Mononuclear cell (primary cell): ENCODE results near the gene MYO9A. TPM values are rescaled to one million over a fixed set of nuclear protein-coding genes. Genes with fewer than 3 reads are reported as not detected.

Experiments used
- H3K27me3 ChIP-seq: 2 replicates; pipeline ENCODE4 v1.6.0; 2011; ENCODE audit warnings: low read length, control low read depth; ENCODE audit not compliant: insufficient read depth
- H3K4me1 ChIP-seq: 2 replicates; pipeline ENCODE4 v1.5.1; 2011; ENCODE audit warnings: mild to moderate bottlenecking, low read length, control low read depth; ENCODE audit not compliant: insufficient read depth
- H3K4me3 ChIP-seq: 2 replicates; pipeline ENCODE4 v1.5.1; 2011; ENCODE audit warnings: mild to moderate bottlenecking, low read length, moderate library complexity
- H3K9me3 ChIP-seq: 2 replicates; pipeline ENCODE4 v1.5.1; 2011; ENCODE audit warnings: low read depth, mild to moderate bottlenecking, control low read depth, low read length
- total RNA-seq: library from RNA; depleted of rRNA; stranded (reverse); fragments of >200 nt; gene quantifications from one replicate; pipeline ENCODE4 v1.2.3, GENCODE V29; 2012

The MYO9A gene
- total RNA-seq, 1 donor, result 25.3 TPM

GRCh38 chr15:71804695-71805470 is 313.1 kb downstream of the MYO9A start:
- Histone ChIP-seq H3K27me3 (no peaks in the 10 kb centered on the region), H3K9me3 (no peaks in the 10 kb centered on the region), H3K4me1 (no peaks in the 10 kb centered on the region), H3K4me3 (no peak overlapping the region)

- Histone ChIP-seq H3K4me1 (no peaks in the 10 kb centered on the region), H3K9me3 (no peaks in the 10 kb centered on the region), H3K27me3 (no peaks in the 10 kb centered on the region), H3K4me3 (no peak overlapping the region)
These were observed 313.7 kb downstream of the MYO9A start for GRCh38 chr15:71804226-71804625.

DNA sequence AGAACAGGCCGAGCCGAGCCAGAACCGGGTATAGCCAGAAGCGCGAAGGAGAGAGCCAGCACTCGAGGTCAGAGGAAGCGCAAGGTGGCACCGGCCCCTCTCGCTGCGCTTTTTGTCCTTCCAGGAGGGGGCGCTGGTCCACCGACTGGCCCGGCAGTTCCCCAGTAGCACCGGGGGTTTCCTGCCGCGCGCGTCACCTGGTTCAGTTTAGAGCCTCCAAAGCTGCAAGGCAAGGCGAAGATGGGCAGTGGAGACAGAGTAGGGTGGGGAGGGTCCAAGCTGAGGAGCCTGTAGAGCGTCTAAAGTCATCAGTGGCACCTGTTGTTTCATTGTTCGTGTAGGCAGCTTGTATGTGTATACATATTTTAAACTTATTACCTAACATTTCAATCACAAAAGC is 315.2 kb downstream of the MYO9A start:
- Histone ChIP-seq H3K27me3 (no peaks in the 10 kb centered on the region), H3K9me3 (no peaks in the 10 kb centered on the region)

DNA sequence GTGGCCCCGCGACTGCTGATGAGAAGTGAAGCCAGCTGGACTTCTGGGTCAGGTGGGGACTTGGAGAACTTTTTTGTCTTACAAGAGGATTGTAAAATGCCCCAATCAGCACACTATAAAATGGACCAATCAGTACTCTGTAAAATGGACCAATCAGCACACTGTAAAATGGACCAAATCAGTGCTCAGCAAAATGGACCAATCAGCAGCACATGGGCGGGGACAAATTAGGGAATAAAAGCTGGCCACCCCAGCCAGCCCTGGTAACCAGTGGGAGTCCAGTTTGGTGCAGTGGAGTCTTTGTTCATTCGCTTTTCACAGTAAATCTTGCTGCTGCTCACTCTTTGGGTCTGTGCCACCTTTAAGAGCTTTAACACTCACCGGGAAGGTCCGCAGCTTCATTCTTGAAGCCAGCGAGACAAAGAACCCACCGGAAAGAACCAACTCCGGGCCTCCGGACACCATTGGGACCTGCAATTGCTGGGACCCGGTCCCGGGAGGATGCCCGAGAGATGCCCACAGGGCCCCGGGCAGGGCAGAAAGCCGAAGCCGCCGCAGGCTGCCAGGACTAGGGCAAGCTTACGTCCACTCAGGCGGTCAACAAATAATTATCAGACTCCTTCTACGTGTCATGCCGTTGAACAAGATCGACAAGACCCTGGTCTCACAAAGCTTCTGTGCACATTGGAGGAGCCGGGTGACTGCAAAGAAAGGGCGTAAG is 315.9 kb downstream of the MYO9A start:
- Histone ChIP-seq H3K4me1 (no peaks in the 10 kb centered on the region), H3K4me3 (no peak overlapping the region), H3K9me3 (no peaks in the 10 kb centered on the region), H3K27me3 (no peaks in the 10 kb centered on the region)

More for the DNA sequence above, 315.2 kb downstream of the MYO9A start:
- Histone ChIP-seq H3K4me3 (no peak overlapping the region), H3K4me1 (no peaks in the 10 kb centered on the region)

DNA sequence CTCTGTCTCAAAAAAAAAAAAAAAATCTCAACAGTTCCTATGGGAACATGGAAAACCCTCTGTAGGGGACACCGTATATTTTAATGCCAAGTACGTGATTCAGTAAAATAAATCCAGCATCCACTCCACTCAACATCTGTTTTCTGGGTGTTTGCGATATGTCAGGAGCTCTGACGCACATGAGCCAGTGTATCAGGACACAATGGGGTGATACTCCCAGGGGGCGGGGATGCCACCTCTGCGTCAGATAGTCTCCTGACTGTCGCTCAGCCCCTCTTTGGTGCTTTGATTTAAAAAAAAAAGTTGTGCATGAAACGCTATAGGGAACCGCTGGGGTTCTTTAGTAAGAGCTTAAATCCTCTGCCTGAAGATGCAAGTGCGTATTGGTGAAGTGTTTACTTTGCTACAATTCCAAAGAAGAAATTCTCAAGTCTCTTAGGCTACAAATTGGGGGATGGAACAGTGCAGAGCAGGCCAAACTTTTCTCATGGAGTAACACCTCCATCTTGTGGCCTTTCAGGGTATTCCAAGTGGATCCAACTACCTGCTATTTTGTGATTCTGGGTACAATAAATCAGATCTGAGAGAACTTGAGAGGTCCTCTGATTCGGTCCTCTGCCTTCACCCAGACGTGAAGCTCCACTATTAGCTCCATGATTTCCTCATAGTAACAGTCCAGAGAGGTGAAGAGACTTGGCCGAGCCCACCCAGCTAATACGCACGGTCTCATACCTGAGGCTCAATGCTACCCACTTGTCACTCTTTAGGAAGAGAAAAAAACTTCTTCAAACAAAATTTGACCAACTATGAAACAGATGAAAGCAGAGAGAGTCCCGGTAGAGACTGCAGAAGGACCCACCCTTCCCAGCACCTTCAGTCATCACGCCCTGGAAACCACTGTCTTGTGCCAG is 316.9 kb downstream of the MYO9A start:
- H3K9me3 ChIP-seq, result no peaks in the 10 kb centered on the region

GRCh38 chr15:71800190-71800589 is 317.8 kb downstream of the MYO9A start:
- Histone ChIP-seq H3K4me1 (no peaks in the 10 kb centered on the region), H3K27me3 (no peaks in the 10 kb centered on the region), H3K9me3 (no peaks in the 10 kb centered on the region), H3K4me3 (no peak overlapping the region)

More for the DNA sequence above, 316.9 kb downstream of the MYO9A start:
- Histone ChIP-seq H3K4me1 (no peaks in the 10 kb centered on the region), H3K4me3 (no peak overlapping the region), H3K27me3 (no peaks in the 10 kb centered on the region)

DNA sequence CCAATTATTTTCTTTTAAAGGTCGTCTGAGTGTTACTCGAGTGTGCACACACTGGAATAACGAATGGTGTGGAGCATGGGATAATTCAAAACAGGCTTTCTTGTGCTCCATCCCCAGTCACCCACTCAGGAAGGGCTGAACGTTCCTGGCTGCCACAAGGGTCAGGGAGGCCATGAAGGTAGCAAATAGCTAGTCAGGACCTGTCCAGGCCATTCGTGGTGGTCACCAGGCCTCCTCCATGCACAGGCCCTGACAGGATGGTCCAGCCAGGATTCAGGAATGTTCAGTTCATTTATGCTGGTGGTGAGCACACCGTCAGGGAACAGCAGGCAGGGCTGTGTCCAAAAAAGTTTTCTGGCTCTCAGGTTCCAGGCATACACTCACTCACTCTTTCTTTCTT is 319.3 kb downstream of the MYO9A start:
- Histone ChIP-seq H3K4me3 (no peak overlapping the region), H3K9me3 (no peaks in the 10 kb centered on the region), H3K4me1 (no peaks in the 10 kb centered on the region), H3K27me3 (no peaks in the 10 kb centered on the region)

- no peak overlapping the region for H3K4me3 ChIP-seq
- no peaks in the 10 kb centered on the region for H3K4me1 ChIP-seq
- H3K9me3 ChIP-seq, result no peaks in the 10 kb centered on the region
- no peaks in the 10 kb centered on the region for H3K27me3 ChIP-seq
These were observed 325.4 kb downstream of the MYO9A start for GRCh38 chr15:71792521-71792920.

DNA sequence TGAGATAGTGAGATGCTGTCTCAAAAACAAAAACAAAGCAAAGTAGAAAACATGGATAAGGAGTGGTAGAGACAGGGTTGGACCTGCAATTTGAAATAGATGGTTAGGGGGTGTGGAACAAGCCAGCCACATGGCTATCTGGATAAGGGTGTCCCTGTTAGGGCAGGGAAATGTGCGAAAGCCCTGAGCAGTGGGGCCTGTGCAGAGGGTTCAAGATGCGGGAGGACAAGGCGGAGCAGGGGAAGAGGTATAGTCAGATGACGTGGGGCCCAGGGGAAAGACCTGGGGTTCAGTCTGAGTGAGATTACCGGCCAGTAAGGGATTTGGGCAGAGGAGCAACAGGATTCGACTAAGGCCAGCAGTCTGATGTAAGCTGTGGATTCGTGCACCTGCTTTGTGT is 326.0 kb downstream of the MYO9A start:
- no peaks in the 10 kb centered on the region for H3K9me3 ChIP-seq
- H3K27me3 ChIP-seq, result no peaks in the 10 kb centered on the region
- H3K4me3 ChIP-seq, result no peak overlapping the region
- H3K4me1 ChIP-seq, result no peaks in the 10 kb centered on the region

DNA sequence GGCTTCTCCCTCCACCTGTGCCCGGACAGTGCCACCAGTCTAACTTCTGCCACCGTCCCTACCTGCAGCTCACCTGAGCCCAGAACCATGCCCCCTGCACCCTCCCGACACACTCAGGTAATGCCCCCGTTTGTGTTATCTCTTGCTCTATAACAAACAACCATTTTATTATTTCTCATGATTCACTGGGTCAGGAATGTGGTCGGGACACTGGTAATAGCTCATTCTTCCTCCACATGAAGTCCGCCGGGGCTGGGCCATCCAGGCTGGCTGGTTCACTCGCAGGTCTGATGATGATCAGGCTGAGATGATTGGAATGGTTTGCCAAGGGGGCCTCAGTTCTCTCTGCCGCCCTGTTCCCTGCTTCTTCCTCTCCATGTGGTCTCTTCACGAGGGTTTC is 327.9 kb downstream of the MYO9A start:
- H3K4me1 ChIP-seq, result no peaks in the 10 kb centered on the region
- no peaks in the 10 kb centered on the region for H3K27me3 ChIP-seq
- no peaks in the 10 kb centered on the region for H3K9me3 ChIP-seq
- H3K4me3 ChIP-seq, result no peak overlapping the region

DNA sequence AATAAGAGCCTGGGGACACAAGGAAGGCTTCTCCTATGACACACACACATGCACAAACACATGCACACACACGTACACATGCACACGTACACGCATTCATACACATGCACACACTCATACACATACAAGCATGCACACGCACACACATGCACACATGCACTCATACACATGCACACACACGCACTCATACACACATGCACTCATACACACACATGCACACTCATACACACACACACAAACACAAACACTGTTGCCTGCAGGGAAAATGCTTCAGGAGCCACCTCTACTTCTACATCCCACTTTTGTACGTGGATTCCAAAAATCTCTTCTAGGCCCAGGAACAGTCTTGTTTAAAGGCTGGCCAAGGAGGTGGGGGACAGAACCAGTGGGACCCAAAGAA is 328.3 kb downstream of the MYO9A start:
- no peak overlapping the region for H3K4me3 ChIP-seq
- H3K4me1 ChIP-seq, result no peaks in the 10 kb centered on the region
- H3K27me3 ChIP-seq, result no peaks in the 10 kb centered on the region
- no peaks in the 10 kb centered on the region for H3K9me3 ChIP-seq

DNA sequence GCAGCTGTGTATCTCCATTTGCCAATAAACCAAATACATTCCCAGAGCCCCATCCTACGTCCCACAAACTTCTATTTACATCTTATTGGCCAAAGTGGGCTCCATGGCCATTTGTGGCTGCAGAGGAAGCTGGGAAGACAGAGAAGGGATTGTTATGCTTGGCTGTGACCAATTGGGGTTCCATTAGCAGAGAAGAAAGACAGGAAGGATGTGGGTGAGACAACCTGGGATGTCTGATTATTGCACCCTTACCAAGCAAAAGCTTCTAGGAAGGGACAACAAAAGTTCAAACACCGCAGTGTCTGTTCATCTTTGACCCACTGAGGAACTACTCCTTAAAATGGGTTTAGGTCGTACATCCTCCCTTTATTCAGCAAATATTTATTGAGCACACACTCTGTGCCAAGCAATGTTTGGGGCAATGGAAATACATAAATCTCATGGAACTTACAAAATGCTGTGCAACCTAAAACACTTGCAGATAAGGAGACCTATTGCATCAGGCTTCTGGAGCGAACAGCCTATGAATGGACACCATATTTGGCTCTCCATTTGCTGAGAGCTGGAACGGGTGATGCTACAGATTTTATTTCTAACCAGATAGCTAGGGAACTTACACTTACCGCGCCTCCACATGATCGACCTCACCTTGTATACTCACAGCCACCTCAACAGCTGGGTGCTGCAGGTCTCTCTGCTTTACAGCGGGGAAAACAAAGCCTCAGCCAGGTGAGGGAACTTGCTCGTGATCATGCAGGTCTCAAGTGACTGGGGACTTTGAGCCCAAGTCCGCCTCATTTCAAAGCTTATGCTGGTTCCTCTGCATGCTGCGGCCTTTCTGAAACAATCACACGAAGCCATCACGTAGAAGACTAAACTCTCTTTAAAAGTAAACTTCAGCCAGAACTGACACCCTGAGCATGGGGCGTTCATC is 329.0 kb downstream of the MYO9A start:
- Histone ChIP-seq H3K9me3 (no peaks in the 10 kb centered on the region), H3K4me3 (no peak overlapping the region), H3K27me3 (no peaks in the 10 kb centered on the region), H3K4me1 (no peaks in the 10 kb centered on the region)

DNA sequence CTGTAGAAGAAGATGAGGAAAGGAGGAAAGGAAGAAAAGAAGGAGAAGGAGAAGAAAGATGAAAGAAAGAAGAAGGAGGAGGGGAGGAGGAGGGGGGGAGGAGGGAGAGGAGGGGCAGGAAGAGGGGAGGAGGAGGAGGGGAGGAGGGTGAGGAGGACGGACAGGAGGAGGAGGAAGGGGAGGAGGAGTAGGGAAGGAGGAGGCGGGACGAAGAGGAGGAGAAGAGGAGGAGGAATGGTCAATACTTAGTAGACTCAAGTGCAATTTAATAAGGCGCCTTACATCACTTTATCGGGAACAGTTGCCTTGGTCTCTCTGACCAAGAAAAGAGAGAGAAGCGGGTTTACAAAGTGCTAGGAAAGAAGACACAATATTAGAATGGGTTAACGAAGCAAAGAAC is 331.3 kb downstream of the MYO9A start:
- Histone ChIP-seq H3K9me3 (no peaks in the 10 kb centered on the region), H3K4me1 (no peaks in the 10 kb centered on the region), H3K4me3 (no peak overlapping the region), H3K27me3 (no peaks in the 10 kb centered on the region)

GRCh38 chr15:71785996-71786395 is 332.0 kb downstream of the MYO9A start:
- Histone ChIP-seq H3K9me3 (no peaks in the 10 kb centered on the region), H3K4me3 (no peak overlapping the region), H3K4me1 (no peaks in the 10 kb centered on the region), H3K27me3 (no peaks in the 10 kb centered on the region)
